NOMO-1 (cell line): ENCODE data around the gene ZNF492.
"Not testable (repeated sequence)": the region's sequence is repeated elsewhere in the genome, so short reads cannot be mapped to it uniquely, and the experiment has no call there.

Experiments used
- DNase-seq, 2 experiments: peaks; one replicate each; lab custom pipeline; 2025; ENCODE audit not compliant: unreplicated experiment in 2 of 2; lab: John Stamatoyannopoulos, UW

ZNF492 gene

GRCh38 chr19:22633706-22634449 is at the start of gene ZNF492:
Gene ZNF492, plus strand, starts transcription at chr19:22634324. Its CDS starts 19,076 bp downstream, at chr19:22653400.
- not testable (repeated sequence) for DNase-seq

GRCh38 chr19:22595422-22595821 is 38.7 kb upstream of the ZNF492 start:
- no peak for DNase-seq

GRCh38 chr19:22595918-22596341 is 38.2 kb upstream of the ZNF492 start:
- DNase-seq, result no peak

- no peak for DNase-seq
Measured at GRCh38 chr19:22600690-22601648, 33.2 kb upstream of the ZNF492 start.

- DNase-seq, result no peak
Measured at GRCh38 chr19:22601906-22602630, 32.1 kb upstream of the ZNF492 start.

GRCh38 chr19:22602631-22603272 is 31.4 kb upstream of the ZNF492 start:
- DNase-seq, result no peak

GRCh38 chr19:22603518-22604440 is 30.3 kb upstream of the ZNF492 start:
- no peak for DNase-seq

GRCh38 chr19:22604571-22605274 is 29.4 kb upstream of the ZNF492 start:
- DNase-seq, result no peak

- no peak for DNase-seq
Measured at GRCh38 chr19:22605275-22606211, 28.6 kb upstream of the ZNF492 start.

GRCh38 chr19:22606212-22606553 is 27.9 kb upstream of the ZNF492 start:
- DNase-seq, result no peak

- no peak for DNase-seq
Measured at GRCh38 chr19:22606954-22607652, 27.0 kb upstream of the ZNF492 start.

- DNase-seq, result no peak
Measured at GRCh38 chr19:22607653-22608430, 26.3 kb upstream of the ZNF492 start.

- DNase-seq, result no peak
Measured at GRCh38 chr19:22608441-22608840, 25.7 kb upstream of the ZNF492 start.

- no peak for DNase-seq
Measured at GRCh38 chr19:22609630-22610029, 24.5 kb upstream of the ZNF492 start.

- no peak for DNase-seq
Measured at GRCh38 chr19:22610121-22610520, 24.0 kb upstream of the ZNF492 start.

GRCh38 chr19:22612316-22612715 is 21.8 kb upstream of the ZNF492 start:
- DNase-seq, result no peak

- no peak for DNase-seq
Measured at GRCh38 chr19:22616659-22617058, 17.5 kb upstream of the ZNF492 start.
